NAMALWA (cell line): ENCODE data around the gene TRPM3.

Experiments used
- DNase-seq: peaks from one replicate; pipeline ENCODE4 v3.0.0-alpha.2; 2015; ENCODE audit warnings: low spot score

TRPM3 gene

DNA sequence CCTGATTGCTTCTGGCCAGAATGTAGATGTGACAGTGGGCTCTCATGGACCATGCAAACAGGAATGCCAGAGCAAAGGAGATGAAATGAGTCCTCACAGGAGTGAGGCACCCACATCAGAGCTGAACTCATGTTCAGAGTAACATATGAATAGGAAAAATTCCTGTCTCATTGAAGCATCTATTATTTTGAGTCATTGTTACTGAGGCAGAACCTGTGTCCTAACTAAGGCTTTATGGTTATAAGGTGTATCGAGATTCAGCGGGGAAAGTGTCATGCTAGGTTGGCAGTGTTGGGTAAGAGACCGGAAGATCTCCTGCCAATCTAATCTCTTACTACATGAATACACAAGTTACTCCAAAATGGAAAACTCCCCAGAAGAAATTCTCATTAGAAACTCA, 304.1 kb downstream of the TRPM3 start:
- DNase-seq, result no peak

DNA sequence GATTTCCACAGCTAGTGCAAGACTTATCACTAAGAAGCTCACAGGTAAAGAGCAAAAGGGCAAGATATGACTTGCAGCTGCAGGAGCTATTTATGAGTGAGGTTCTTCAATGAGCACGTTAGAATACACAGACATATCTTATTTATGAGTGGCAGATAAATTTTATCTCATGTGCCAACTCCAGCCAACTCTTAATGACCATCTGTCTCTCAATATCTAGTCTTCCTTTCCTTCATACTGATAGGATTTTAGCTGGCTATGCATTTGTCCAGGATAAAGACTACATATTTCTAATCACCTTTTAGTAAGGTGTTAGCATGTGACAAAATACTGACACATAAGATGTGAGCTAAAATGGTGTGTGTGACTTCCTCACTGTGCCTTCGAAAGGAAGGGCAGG, 304.5 kb downstream of the TRPM3 start:
- DNase-seq, result no peak

GRCh38 chr9:70816316-70816715, 305.1 kb downstream of the TRPM3 start:
- no peak for DNase-seq

GRCh38 chr9:70814597-70814996, 306.8 kb downstream of the TRPM3 start:
- DNase-seq, result no peak

- DNase-seq, result no peak
Measured at GRCh38 chr9:70813141-70813540, 308.3 kb downstream of the TRPM3 start.

GRCh38 chr9:70811638-70812037, 309.8 kb downstream of the TRPM3 start:
- no peak for DNase-seq

- DNase-seq, result no peak
Measured at GRCh38 chr9:70806875-70807274, 314.5 kb downstream of the TRPM3 start.

DNA sequence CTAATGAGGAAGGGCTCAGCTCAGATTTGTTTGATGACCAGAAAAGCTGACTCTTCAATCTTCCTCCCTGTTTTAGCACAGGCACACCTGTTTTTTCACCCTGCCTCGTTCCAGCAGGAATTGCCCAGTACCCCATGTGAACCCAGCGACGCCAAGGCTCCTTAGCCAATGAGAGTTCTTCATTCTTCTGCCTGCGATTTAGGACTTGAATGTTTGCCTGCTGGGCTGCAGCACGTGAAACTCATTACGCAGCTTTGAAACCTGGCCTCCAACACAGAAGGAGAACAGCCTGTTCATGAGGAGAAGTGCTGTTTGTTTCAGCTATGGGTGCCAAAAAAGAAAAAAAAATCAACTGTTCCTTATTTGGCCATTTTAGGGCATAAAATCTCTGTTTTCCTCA, 315.5 kb downstream of the TRPM3 start:
- no peak for DNase-seq

DNA sequence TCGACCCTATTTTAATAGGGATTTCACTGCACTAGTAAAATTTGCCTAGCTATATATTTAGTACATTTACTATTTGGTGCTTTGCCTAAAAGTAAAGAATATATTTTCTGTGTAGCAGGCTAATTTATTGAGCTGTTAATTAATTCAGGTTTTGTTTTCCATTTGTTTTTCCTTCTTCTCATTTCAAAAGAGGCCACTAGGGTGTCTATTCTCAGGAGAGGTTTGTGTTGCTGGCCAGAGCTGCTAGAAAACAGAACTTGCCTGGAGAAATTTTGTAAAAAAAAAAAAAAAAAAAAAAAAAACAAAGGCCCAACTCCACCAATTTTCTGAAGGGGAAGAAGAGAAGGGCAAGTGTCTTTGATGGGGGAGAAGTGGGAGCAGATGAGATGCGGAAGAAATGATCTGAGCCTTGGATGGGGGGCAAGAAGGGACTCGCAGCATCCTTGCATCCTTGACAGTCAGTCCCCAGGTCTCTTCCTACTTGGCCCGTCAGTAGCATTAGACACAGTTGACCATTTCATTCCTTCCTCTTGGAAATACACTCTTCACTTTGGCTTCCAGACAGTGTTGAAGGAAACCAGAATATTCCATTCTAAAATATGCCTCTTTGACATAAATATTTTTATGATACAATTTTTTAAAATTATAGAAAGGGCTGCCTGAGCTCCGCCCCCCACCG, 318.5 kb downstream of the TRPM3 start:
- no peak for DNase-seq

- DNase-seq, result no peak
Measured at GRCh38 chr9:70802206-70802605, 319.2 kb downstream of the TRPM3 start.

GRCh38 chr9:70801181-70801829, 320.1 kb downstream of the TRPM3 start:
- DNase-seq, result no peak

- no peak for DNase-seq
Measured at GRCh38 chr9:70798018-70798417, 323.4 kb downstream of the TRPM3 start.

- no peak for DNase-seq
Measured at GRCh38 chr9:70795841-70796240, 325.6 kb downstream of the TRPM3 start.

DNA sequence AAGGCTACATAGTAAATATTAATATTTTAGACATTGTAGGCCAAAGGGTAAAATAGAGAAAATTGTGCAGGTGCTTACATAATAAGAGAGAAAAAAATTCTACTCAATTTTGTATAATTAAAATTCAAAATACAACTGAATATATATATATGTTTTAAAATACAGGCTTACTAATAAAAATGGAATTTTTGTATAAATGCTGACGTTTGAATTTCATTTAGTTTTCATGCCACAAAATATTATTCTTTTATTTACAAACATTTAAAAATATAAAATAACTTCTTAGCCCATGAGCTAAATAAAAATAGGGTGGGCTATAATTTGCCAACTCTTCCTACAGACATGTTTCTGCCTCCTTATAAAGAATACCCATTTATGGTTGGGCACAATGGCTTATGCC, 328.6 kb downstream of the TRPM3 start:
- DNase-seq, result no peak

GRCh38 chr9:70791936-70792335, 329.5 kb downstream of the TRPM3 start:
- no peak for DNase-seq

DNA sequence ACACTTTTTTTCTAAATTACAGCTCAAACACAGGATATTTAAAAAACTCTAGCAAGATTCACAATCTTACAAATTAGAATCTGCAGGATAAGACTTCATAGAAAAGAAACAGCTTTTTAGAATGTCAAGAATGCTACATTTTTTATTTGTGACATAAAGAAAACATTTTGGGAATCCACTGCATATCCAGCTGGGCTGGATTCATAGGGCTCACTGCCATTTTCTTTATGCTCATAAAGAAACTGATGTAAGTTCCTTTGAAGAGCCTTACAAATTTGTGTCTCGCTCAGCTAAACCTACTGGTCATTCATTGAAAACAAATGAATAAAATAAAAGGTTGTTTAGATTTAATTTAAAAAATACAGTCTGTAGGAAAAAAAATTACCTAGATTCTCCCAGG, 332.3 kb downstream of the TRPM3 start:
- DNase-seq, result no peak

GRCh38 chr9:70784456-70784855, 337.0 kb downstream of the TRPM3 start:
- no peak for DNase-seq

- no peak for DNase-seq
Measured at GRCh38 chr9:70778568-70778967, 342.9 kb downstream of the TRPM3 start.

GRCh38 chr9:70773579-70773978, 347.8 kb downstream of the TRPM3 start:
- DNase-seq, result no peak

DNA sequence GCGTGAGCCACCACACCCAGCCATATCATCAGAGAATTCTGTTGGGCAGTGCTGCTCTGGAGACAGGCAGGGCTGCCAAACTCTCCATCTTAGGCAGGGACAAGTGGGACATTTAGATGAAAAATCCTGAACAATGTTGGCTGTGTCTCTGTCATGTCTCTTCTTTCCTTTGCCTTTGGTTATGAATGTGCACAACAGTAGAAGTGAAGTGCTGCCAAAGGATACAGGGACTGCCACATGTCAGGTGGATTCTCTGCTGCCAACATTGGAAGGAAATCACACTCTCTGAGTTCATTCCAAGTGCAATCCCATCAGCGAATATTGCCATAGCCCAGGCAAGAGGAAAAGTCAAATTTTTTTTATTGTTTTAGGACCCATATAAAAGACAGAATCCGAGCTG, 348.8 kb downstream of the TRPM3 start:
- no peak for DNase-seq

DNA sequence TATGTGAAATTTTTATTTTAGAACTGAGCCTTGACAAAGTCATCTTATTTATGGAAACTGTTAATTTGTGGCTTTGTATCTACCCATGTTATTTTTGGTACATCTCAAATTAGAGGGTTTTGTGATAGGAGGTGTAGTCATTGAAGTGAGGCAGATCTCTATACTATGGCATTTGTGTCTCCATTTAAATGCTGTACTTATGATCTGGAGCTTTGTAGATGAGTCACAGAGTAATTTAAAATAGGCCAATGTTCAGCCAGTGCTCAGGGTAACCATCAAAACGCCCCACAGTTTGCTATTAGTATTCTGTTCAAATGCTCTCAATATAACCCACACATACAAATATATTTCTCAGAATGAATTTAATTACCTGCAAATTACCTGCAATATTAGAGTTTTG, 355.5 kb downstream of the TRPM3 start:
- no peak for DNase-seq

DNA sequence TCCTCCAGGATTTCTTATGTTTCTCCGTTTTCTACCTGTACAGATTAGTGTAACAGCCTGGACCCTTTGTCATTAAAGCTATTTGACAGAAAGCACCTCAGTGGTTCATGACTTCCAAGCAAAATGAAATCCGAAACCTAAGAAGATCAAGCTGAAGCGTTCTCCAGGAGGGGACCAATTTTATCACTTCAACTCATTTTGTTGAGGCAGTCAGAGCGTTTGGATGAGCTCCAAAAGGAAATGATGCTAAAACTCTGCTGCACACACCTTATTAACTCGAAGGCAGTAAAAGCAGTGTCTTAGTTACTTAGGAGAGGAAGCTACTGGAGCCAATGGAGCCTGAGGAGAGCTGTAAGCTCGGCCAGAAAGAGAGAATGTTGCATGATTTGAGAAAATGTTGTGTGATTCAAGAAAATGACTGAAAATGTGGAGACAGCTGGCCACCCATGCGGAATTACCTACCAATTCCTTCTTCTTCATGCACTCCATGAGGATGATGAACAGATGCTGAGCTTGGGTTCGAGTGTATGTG, 360.2 kb downstream of the TRPM3 start:
- DNase-seq, result no peak

GRCh38 chr9:70760228-70760627, 361.2 kb downstream of the TRPM3 start:
- no peak for DNase-seq

DNA sequence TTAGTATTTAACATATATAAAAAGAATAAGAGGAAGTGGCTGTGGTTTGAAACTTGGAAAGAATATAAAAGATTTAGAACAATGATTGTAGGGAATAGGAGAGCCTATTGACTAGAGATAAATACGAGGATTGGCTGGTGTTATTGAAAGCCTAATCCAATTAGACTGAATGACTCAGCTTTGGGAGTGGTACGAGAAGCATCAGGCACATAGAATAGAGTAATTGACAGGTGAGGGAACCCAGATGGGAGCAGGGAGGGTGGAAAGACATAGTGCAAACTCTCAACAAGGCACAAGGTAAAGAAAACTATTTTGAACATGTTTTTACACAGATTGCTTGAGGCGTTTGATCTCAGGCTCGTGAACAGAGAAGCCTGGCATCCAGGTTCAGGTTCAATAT, 368.1 kb downstream of the TRPM3 start:
- DNase-seq, result no peak
